ENCODE measurements around the gene KCNJ14.

KCNJ14 gene

DNA sequence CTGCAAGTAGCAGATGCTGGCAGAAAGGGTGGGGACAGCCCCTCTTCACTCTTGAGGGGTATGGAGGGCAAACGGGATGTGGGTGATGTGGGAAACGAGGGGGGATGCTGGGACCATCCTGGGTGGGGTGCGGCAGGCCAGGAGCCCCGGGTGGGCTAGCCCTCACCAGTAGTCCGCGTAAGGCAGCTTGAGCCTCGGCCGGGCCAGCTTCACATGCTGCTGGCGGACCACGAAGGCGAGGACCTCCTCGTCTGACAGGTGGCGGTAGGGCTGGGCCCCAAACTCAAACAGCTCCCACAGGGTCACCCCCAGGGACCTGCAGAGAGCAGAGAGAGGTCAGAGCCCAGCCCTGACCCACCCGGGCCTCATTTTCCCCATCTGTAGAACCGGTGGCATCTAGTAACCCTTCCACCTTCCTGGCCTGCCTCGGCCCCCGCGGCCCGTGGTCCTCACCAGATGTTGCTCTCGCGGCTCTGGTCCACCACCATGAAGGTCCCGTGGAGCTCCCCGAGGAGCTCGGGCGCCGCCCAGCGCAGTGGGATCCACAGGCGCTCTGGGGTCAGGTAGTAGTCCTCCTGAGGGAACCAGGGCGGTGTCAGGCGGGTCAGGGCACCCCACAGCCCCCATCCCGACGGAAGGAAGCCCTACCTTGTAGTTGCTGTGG, 45.6 kb downstream of the KCNJ14 start:
- Histone ChIP-seq H3K36me3 (replicated peaks; ENCODE audit: insufficient read depth, low read length) (no peaks in the 10 kb centered on the region), H3K9ac (ENCODE audit: low read length) (no peak overlapping the region), H3K4me3 (ENCODE audit: low read length) (peak overlapping the region; percentile 61)

DNA sequence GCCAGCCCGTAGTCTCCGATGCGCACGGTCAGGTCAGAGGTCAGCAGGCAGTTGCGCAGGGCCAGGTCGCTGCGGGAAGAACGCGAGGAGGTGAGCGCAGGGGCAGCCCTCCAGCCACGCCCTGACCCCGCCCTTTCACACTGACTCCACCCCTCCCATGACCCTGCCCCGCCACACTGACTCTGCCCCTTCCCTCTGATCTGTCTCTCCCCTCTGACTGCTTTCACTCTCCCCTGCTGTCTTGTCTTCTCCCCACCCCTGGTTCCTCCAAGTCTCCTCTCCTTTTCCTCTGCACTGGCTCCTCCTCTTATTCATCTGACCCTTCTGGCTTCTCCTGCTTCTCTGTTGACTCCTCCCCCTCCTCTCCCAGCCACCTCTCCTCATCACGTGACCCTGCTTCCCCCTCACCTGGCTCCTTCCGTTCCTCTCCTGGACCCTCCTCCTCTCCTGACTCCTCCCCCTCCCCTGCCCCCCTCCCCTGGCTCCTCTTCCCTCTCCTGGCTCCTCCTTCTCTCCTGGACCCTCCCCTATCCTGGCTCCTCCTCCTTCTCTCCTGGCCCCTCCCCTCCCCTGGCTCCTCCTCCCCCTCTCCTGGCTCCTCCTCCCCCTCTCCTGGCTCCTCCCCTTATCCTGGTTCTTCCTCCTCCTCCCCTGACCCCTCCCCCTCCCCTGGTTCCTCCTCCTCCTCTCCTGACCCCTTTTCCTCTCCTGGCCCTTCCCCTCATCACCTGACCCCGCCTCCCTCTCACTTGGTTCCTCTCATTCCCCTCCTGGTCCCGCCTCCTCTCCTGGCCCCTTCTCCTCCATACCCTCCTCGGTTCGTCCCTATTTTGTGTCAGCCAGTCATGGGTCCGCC, 46.3 kb downstream of the KCNJ14 start:
- H3K27ac ChIP-seq (ENCODE audit: low read length): peak overlapping the region; percentile 17; the same call in 1 of the 2 replicates
- H3K4me3 ChIP-seq (ENCODE audit: low read length): peak overlapping the region; percentile 61
- H3F3A ChIP-seq (ENCODE audit: insufficient read depth, low read length): no peaks in the 10 kb centered on the region
- H3K36me3 ChIP-seq (replicated peaks; ENCODE audit: insufficient read depth, low read length): no peaks in the 10 kb centered on the region
- peak overlapping the region; percentile 83 for H3K4me2 ChIP-seq (ENCODE audit: low read depth, low read length)
- no peak for TF ChIP-seq EZH2phosphoT487 (IDR thresholded peaks at IDR 0.05; ENCODE audit: low read length)
- TF ChIP-seq EZH2 (optimal IDR thresholded peaks at IDR 0.05; ENCODE audit: low read depth, low read length): no peak
- TF ChIP-seq, protein P1, sequence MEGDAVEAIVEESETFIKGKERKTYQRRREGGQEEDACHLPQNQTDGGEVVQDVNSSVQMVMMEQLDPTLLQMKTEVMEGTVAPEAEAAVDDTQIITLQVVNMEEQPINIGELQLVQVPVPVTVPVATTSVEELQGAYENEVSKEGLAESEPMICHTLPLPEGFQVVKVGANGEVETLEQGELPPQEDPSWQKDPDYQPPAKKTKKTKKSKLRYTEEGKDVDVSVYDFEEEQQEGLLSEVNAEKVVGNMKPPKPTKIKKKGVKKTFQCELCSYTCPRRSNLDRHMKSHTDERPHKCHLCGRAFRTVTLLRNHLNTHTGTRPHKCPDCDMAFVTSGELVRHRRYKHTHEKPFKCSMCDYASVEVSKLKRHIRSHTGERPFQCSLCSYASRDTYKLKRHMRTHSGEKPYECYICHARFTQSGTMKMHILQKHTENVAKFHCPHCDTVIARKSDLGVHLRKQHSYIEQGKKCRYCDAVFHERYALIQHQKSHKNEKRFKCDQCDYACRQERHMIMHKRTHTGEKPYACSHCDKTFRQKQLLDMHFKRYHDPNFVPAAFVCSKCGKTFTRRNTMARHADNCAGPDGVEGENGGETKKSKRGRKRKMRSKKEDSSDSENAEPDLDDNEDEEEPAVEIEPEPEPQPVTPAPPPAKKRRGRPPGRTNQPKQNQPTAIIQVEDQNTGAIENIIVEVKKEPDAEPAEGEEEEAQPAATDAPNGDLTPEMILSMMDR (IDR thresholded peaks at IDR 0.05; ENCODE audit: low read length): no peak
- H3K9me3 ChIP-seq (replicated peaks; ENCODE audit: insufficient read depth, low read length): no peaks in the 10 kb centered on the region
- H3K9ac ChIP-seq (ENCODE audit: low read length): no peak overlapping the region
- no peaks in the 10 kb centered on the region for H3K79me2 ChIP-seq (ENCODE audit: low read length)
- H4K20me1 ChIP-seq (ENCODE audit: insufficient read depth, low read length): no peaks in the 10 kb centered on the region
- DNase-seq: peak; percentile 91
- no peaks in the 10 kb centered on the region for H3K9me2 ChIP-seq (replicated peaks; ENCODE audit: insufficient read depth, low read length)
- no peaks in the 10 kb centered on the region for H3K4me1 ChIP-seq (ENCODE audit: low read length)
- H2AFZ ChIP-seq (ENCODE audit: low read length): peak overlapping the region; percentile 70
- H3K27me3 ChIP-seq (replicated peaks; ENCODE audit: insufficient read depth, low read length): peaks cover 42% of the 10 kb centered on the region

More for the DNA sequence above, 45.6 kb downstream of the KCNJ14 start:
- no peak for TF ChIP-seq EZH2phosphoT487 (IDR thresholded peaks at IDR 0.05; ENCODE audit: low read length)
- TF ChIP-seq, protein P1 (IDR thresholded peaks at IDR 0.05; ENCODE audit: low read length): no peak
- H3K27ac ChIP-seq (ENCODE audit: low read length): no peak overlapping the region
- no peaks in the 10 kb centered on the region for H3F3A ChIP-seq (ENCODE audit: insufficient read depth, low read length)
- peak overlapping the region; percentile 70 for H2AFZ ChIP-seq (ENCODE audit: low read length)
- DNase-seq: no peak
- H3K27me3 ChIP-seq (replicated peaks; ENCODE audit: insufficient read depth, low read length): peaks cover 44% of the 10 kb centered on the region
- H3K79me2 ChIP-seq (ENCODE audit: low read length): no peaks in the 10 kb centered on the region
- no peaks in the 10 kb centered on the region for H4K20me1 ChIP-seq (ENCODE audit: insufficient read depth, low read length)
- peak overlapping the region; percentile 83 for H3K4me2 ChIP-seq (ENCODE audit: low read depth, low read length)
- H3K9me3 ChIP-seq (replicated peaks; ENCODE audit: insufficient read depth, low read length): no peaks in the 10 kb centered on the region
- H3K9me2 ChIP-seq (replicated peaks; ENCODE audit: insufficient read depth, low read length): no peaks in the 10 kb centered on the region
- H3K4me1 ChIP-seq (ENCODE audit: low read length): no peaks in the 10 kb centered on the region

- peak overlapping the region; percentile 15; the same call in 1 of the 2 replicates for H3K4me3 ChIP-seq (ENCODE audit: low read length)
- H2AFZ ChIP-seq (ENCODE audit: low read length): peak overlapping the region; percentile 18
- H3K4me2 ChIP-seq (ENCODE audit: low read depth, low read length): peak overlapping the region; percentile 46
Observed at GRCh38 chr19:48502350-48503018, 47.1 kb downstream of the KCNJ14 start.

More at GRCh38 chr19:48502350-48503018, 47.1 kb downstream of the KCNJ14 start:
- H3K27ac ChIP-seq (ENCODE audit: low read length): no peak overlapping the region
- H3K4me1 ChIP-seq (ENCODE audit: low read length): no peaks in the 10 kb centered on the region
- no peak overlapping the region for H3K9ac ChIP-seq (ENCODE audit: low read length)
- no peaks in the 10 kb centered on the region for H3K36me3 ChIP-seq (replicated peaks; ENCODE audit: insufficient read depth, low read length)
- H3K9me3 ChIP-seq (replicated peaks; ENCODE audit: insufficient read depth, low read length): no peaks in the 10 kb centered on the region
- no peaks in the 10 kb centered on the region for H4K20me1 ChIP-seq (ENCODE audit: insufficient read depth, low read length)
- no peak for TF ChIP-seq EZH2phosphoT487 (IDR thresholded peaks at IDR 0.05; ENCODE audit: low read length)
- TF ChIP-seq EZH2 (optimal IDR thresholded peaks at IDR 0.05; ENCODE audit: low read depth, low read length): no peak
- TF ChIP-seq, protein P1 (IDR thresholded peaks at IDR 0.05; ENCODE audit: low read length): no peak
- H3K9me2 ChIP-seq (replicated peaks; ENCODE audit: insufficient read depth, low read length): no peaks in the 10 kb centered on the region
- no peak for DNase-seq
- no peaks in the 10 kb centered on the region for H3F3A ChIP-seq (ENCODE audit: insufficient read depth, low read length)
- H3K27me3 ChIP-seq (replicated peaks; ENCODE audit: insufficient read depth, low read length): peaks cover 42% of the 10 kb centered on the region
- H3K79me2 ChIP-seq (ENCODE audit: low read length): no peaks in the 10 kb centered on the region
